Measurements from ENCODE around the gene DDX42.

DNA sequence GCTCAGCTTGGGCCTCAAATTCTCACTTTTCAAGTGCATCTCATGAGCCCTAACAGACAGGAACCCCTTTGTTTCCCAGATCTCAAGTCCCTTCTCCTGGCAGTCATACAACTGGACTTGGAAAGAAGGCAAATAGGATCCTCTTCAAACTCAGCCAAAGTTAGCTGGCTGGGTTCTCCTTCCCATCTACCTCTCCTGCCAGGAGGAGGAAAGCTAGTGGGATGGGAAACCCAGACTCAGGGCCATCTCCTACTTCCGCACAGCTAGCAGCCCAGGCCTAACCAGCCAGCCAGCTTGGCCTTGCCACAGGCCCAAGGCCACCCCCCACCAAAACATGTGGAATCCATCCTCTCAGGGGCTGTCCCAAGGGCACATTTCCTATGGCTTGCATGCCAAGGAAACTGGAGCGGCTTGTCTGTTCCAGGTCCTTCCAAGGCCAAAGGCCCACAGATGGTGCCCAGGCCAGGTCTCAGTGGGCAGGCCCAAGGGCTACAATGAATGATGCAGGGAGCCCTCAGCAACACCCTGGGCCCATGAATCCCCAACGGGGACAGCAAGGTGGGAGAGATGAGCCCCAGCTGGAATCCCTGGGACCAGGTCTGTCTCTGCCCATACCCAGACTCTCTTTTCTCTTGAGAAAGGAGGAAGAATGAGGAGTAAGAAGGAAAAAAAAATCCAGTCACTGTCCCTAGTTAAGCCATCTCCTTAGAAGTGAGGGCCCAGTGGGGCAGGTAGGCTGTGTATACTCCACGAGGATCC lies 66.8 kb downstream of the DDX42 start:
- TF ChIP-seq, protein P1, sequence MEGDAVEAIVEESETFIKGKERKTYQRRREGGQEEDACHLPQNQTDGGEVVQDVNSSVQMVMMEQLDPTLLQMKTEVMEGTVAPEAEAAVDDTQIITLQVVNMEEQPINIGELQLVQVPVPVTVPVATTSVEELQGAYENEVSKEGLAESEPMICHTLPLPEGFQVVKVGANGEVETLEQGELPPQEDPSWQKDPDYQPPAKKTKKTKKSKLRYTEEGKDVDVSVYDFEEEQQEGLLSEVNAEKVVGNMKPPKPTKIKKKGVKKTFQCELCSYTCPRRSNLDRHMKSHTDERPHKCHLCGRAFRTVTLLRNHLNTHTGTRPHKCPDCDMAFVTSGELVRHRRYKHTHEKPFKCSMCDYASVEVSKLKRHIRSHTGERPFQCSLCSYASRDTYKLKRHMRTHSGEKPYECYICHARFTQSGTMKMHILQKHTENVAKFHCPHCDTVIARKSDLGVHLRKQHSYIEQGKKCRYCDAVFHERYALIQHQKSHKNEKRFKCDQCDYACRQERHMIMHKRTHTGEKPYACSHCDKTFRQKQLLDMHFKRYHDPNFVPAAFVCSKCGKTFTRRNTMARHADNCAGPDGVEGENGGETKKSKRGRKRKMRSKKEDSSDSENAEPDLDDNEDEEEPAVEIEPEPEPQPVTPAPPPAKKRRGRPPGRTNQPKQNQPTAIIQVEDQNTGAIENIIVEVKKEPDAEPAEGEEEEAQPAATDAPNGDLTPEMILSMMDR (IDR thresholded peaks at IDR 0.05), result no peak
- TF ChIP-seq POLR2A (IDR thresholded peaks at IDR 0.05), result no peak

Measured in esophagus squamous epithelium (tissue), 4 donors.